HCT116 (cell line): ENCODE measurements around the gene SGK1. TPM values are rescaled to one million over a fixed set of nuclear protein-coding genes. Genes with fewer than 3 reads are reported as not detected.

ENCODE experiments used
- ATAC-seq: fragments of 200-7000 bp; cut with Tn5 transposase; 2 replicates; pipeline ENCODE4 v1.9.1; 2020; ENCODE audit warnings: mild to moderate bottlenecking, moderate library complexity
- BruUV-seq: library from RNA; stranded (reverse); fragments of 400-500 nt; replicated peaks from 2 replicates; lab custom pipeline; 2021; lab: Mats Ljungman, UMichigan
- CTCF ChIA-PET: fragments of 300-600 bp; sonication (Branson Sonifier 250); formaldehyde crosslinking; loops from one replicate; lab custom pipeline; 2021; ENCODE audit warnings: antibody characterized with exemption; lab: Charles Lee
- POLR2A ChIA-PET: fragments of 300-600, 350-600 bp; sonication (Branson Sonifier 250); formaldehyde crosslinking; loops from one replicate; lab custom pipeline; 2021; ENCODE audit warnings: antibody characterized with exemption; lab: Charles Lee
- RAD21 ChIA-PET, 2 experiments: fragments of 300-600 bp; sonication (Branson Sonifier 250); formaldehyde crosslinking; loops; one replicate each; lab custom pipeline; 2023; ENCODE audit warnings: low total read pairs in 2 of 2; ENCODE audit not compliant: uncharacterized antibody in 2 of 2, unreplicated experiment in 2 of 2, low non-redundant PET in 1 of 2; lab: Charles Lee
- DNase-seq: peaks from one replicate; pipeline ENCODE4 v3.0.0-alpha.2; 2010; ENCODE audit warnings: low read depth, low spot score
- H2AFZ ChIP-seq: fragments of 200-600 bp; shearing (Covaris generic), sonication (generic); 2 replicates; pipeline ENCODE4 v1.6.1; 2017; ENCODE audit warnings: low read depth, mixed run types, mixed read lengths, antibody characterized with exemption, low read length; ENCODE audit not compliant: poor library complexity, severe bottlenecking
- H3K27ac ChIP-seq: 2 replicates; pipeline ENCODE4 v1.5.1; 2012; ENCODE audit warnings: low read depth, low read length
- H3K27me3 ChIP-seq: fragments of 200-600 bp; sonication (generic); 2 replicates; pipeline ENCODE4 v1.6.1; 2016; ENCODE audit warnings: mixed run types, low read length, mixed read lengths; ENCODE audit not compliant: insufficient read depth
- H3K36me3 ChIP-seq, 2 experiments: fragments of 200-500 bp in 1 of 2; fragments of 200-600 bp in 1 of 2; sonication (Bioruptor generic) in 1 of 2; sonication (generic) in 1 of 2; 2 replicates each; pipeline versions ENCODE4 v1.5.1 to v1.6.1; 2014 to 2016; ENCODE audit warnings: low read length in 2 of 2, inconsistent platforms in 1 of 2, mixed read lengths in 1 of 2, mixed run types in 1 of 2; ENCODE audit not compliant: insufficient read depth in 2 of 2, control insufficient read depth in 1 of 2
- H3K4me1 ChIP-seq, 2 experiments: fragments of 200-600 bp in 1 of 2; sonication (generic) in 1 of 2; 2 replicates each; pipeline versions ENCODE4 v1.5.1 to v1.6.1; 2012 to 2017; ENCODE audit warnings: low read length in 2 of 2, inconsistent platforms in 1 of 2, mild to moderate bottlenecking in 1 of 2, mixed read lengths in 1 of 2, mixed run types in 1 of 2, moderate library complexity in 1 of 2; ENCODE audit not compliant: insufficient read depth in 2 of 2, control insufficient read depth in 1 of 2
- H3K4me2 ChIP-seq: fragments of 200-600 bp; sonication (generic); 2 replicates; pipeline ENCODE4 v1.6.1; 2017; ENCODE audit warnings: mixed run types, low read length, mixed read lengths
- H3K4me3 ChIP-seq, 2 experiments: fragments of 200-600 bp in 1 of 2; sonication (generic) in 1 of 2; replicated peaks in 1 of 2; 2 replicates each; pipeline ENCODE4 v1.5.1; 2011 to 2016; ENCODE audit warnings: low read length in 2 of 2, control low read depth in 1 of 2, low read depth in 1 of 2, mild to moderate bottlenecking in 1 of 2, mixed read lengths in 1 of 2, mixed run types in 1 of 2
- H3K79me2 ChIP-seq: fragments of 200-600 bp; sonication (generic); 2 replicates; pipeline ENCODE4 v1.6.1; 2017; ENCODE audit warnings: mild to moderate bottlenecking, mixed run types, low read length, moderate library complexity, mixed read lengths; ENCODE audit not compliant: insufficient read depth
- H3K9ac ChIP-seq: fragments of 200-600 bp; sonication (generic); 2 replicates; pipeline ENCODE4 v1.6.1; 2016; ENCODE audit warnings: low read length, mixed read lengths
- H3K9me2 ChIP-seq: fragments of 200-600 bp; sonication (generic), shearing (Covaris generic); 2 replicates; pipeline ENCODE4 v1.6.1; 2017; ENCODE audit warnings: mixed run types, mild to moderate bottlenecking, moderate library complexity; ENCODE audit not compliant: insufficient read depth
- H3K9me3 ChIP-seq, 2 experiments: fragments of 200-500 bp in 1 of 2; fragments of 200-600 bp in 1 of 2; sonication (Bioruptor generic) in 1 of 2; sonication (generic) in 1 of 2; 2 replicates each; pipeline ENCODE4 v1.6.1; 2014 to 2017; ENCODE audit warnings: low read length in 2 of 2, mixed read lengths in 2 of 2, inconsistent platforms in 1 of 2, low read depth in 1 of 2, mild to moderate bottlenecking in 1 of 2, mixed run types in 1 of 2, moderate library complexity in 1 of 2; ENCODE audit not compliant: control insufficient read depth in 1 of 2, insufficient read depth in 1 of 2
- H4K20me1 ChIP-seq: fragments of 200-600 bp; sonication (generic), shearing (Covaris generic); 2 replicates; pipeline ENCODE4 v1.6.1; 2017; ENCODE audit warnings: mixed run types, mild to moderate bottlenecking, moderate library complexity; ENCODE audit not compliant: insufficient read depth
- CBX3 ChIP-seq: IDR thresholded peaks from 2 replicates; pipeline ENCODE4 v1.6.1; 2012; ENCODE audit warnings: low read depth
- CTCF ChIP-seq, 3 experiments: fragments of 200-600 bp in 1 of 3; sonication (generic) in 1 of 3; IDR thresholded peaks in 2 of 3; conservative IDR thresholded peaks in 1 of 3; 2 replicates each; pipeline ENCODE4 v1.5.1; 2012 to 2017; ENCODE audit warnings: low read depth in 2 of 3, low read length in 2 of 3, antibody characterized with exemption in 1 of 3, borderline replicate concordance in 1 of 3, control low read depth in 1 of 3, mild to moderate bottlenecking in 1 of 3, mixed read lengths in 1 of 3, mixed run types in 1 of 3, moderate library complexity in 1 of 3; ENCODE audit not compliant: insufficient read depth in 1 of 3
- EGR1 ChIP-seq: IDR thresholded peaks from 2 replicates; pipeline ENCODE4 v1.6.1; 2012; ENCODE audit warnings: low read depth
- EZH2 ChIP-seq: fragments of 200-600 bp; sonication (generic); IDR thresholded peaks from 2 replicates; pipeline ENCODE4 v1.6.1; 2017; ENCODE audit warnings: antibody characterized with exemption, mixed run types
- FOSL1 ChIP-seq: IDR thresholded peaks from 2 replicates; pipeline ENCODE4 v1.6.1; 2012; ENCODE audit warnings: low read depth
- JUND ChIP-seq: IDR thresholded peaks from 2 replicates; pipeline ENCODE4 v1.6.1; 2012
- RAD21 ChIP-seq: IDR thresholded peaks from 2 replicates; pipeline ENCODE4 v1.6.1; 2012; ENCODE audit warnings: low read depth, mild to moderate bottlenecking
- REST ChIP-seq: IDR thresholded peaks from 2 replicates; pipeline ENCODE4 v1.6.1; 2012; ENCODE audit warnings: low read depth
- SRF ChIP-seq: IDR thresholded peaks from 2 replicates; pipeline ENCODE4 v1.6.1; 2012; ENCODE audit warnings: low read depth
- YY1 ChIP-seq: IDR thresholded peaks from 2 replicates; pipeline ENCODE4 v1.6.1; 2011; ENCODE audit warnings: low read length, low read depth, moderate library complexity, mild to moderate bottlenecking; ENCODE audit not compliant: insufficient replicate concordance; ENCODE audit errors: extremely low read depth
- ZFX ChIP-seq: fragments of 450-650 bp; IDR thresholded peaks from 2 replicates; pipeline ENCODE4 v1.6.1; 2017
- intact Hi-C: fragments of 100-400 bp; cut with micrococcal nuclease; formaldehyde crosslinking; loops from 2 replicates; pipeline ENCODE4 v1.10.0; 2022
- total RNA-seq: library from RNA; stranded (reverse); gene quantifications from one replicate; pipeline ENCODE4 v1.2.1, GENCODE V29; 2021; ENCODE audit not compliant: unreplicated experiment
- TF ChIP-seq, protein P1 (sequence below): IDR thresholded peaks from 2 replicates; pipeline ENCODE4 v1.6.1; 2012
- TF ChIP-seq, protein P2 (sequence below): IDR thresholded peaks from 2 replicates; pipeline ENCODE4 v1.6.1; 2011; ENCODE audit warnings: mild to moderate bottlenecking, low read length, moderate library complexity; ENCODE audit not compliant: insufficient replicate concordance; ENCODE audit errors: extremely low read depth

SGK1 gene
- total RNA-seq, 1 experiment from 2014 or later: 4.5 TPM

GRCh38 chr6:134187154-134187553, 130.8 kb downstream of the SGK1 start:
- Histone ChIP-seq H4K20me1 (no peaks in the 10 kb centered on the region), H3K27ac (no peak overlapping the region), H2AFZ (no peak overlapping the region), H3K9ac (no peak overlapping the region), H3K27me3 (no peaks in the 10 kb centered on the region), H3K9me2 (no peaks in the 10 kb centered on the region), H3K4me3 (no peak overlapping the region), H3K4me2 (no peak overlapping the region), H3K79me2 (no peaks in the 10 kb centered on the region), H3K36me3 (no peaks in the 10 kb centered on the region)
- no peak for DNase-seq
- POLR2A ChIA-PET: no interaction called here
- ATAC-seq: no peak
- CTCF ChIA-PET: no interaction called here
- intact Hi-C loops: no loop called here
- BruUV-seq: no TSS peak
- TF ChIP-seq REST (no peak), CBX3 (no peak), EZH2 (no peak), FOSL1 (no peak), JUND (no peak), YY1 (no peak), ZFX (no peak), CTCF (IDR thresholded peaks at IDR 0.05 in 2 of 3, conservative IDR thresholded peaks at IDR 0.05 in 1 of 3; ENCODE audit: borderline replicate concordance in 1 of 3, insufficient read depth in 1 of 3, low read depth in 2 of 3, low read length in 2 of 3) (no peak), SRF (no peak), RAD21 (no peak), EGR1 (no peak)
- TF ChIP-seq, protein P1, sequence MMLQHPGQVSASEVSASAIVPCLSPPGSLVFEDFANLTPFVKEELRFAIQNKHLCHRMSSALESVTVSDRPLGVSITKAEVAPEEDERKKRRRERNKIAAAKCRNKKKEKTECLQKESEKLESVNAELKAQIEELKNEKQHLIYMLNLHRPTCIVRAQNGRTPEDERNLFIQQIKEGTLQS: no peak
- TF ChIP-seq, protein P2, sequence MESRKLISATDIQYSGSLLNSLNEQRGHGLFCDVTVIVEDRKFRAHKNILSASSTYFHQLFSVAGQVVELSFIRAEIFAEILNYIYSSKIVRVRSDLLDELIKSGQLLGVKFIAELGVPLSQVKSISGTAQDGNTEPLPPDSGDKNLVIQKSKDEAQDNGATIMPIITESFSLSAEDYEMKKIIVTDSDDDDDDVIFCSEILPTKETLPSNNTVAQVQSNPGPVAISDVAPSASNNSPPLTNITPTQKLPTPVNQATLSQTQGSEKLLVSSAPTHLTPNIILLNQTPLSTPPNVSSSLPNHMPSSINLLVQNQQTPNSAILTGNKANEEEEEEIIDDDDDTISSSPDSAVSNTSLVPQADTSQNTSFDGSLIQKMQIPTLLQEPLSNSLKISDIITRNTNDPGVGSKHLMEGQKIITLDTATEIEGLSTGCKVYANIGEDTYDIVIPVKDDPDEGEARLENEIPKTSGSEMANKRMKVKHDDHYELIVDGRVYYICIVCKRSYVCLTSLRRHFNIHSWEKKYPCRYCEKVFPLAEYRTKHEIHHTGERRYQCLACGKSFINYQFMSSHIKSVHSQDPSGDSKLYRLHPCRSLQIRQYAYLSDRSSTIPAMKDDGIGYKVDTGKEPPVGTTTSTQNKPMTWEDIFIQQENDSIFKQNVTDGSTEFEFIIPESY: no peak
- TF ChIP-seq, all 23 proteins: peak for 0
- RAD21 ChIA-PET: no interaction called here
- Histone ChIP-seq H3K9me3 (no peaks in the 10 kb centered on the region), H3K4me1 (no peaks in the 10 kb centered on the region)
